Central memory CD8-positive, alpha-beta T cell (primary cell): ENCODE results near the gene TMEM272.

Experiments
- ATAC-seq: fragments of 150-1000 bp; cut with Tn5 transposase; replicated peaks from 2 replicates; pipeline ENCODE4 v1.10.0; 2022; ENCODE audit warnings: mild to moderate bottlenecking, moderate FRiP score, moderate number of reproducible peaks; ENCODE audit not compliant: poor library complexity, severe bottlenecking; ENCODE audit errors: extremely low read depth
- DNase-seq, 2 donors: peaks; one replicate each; pipeline ENCODE4 v3.0.0; 2021; ENCODE audit warnings: low spot score in 2 of 2
- H3K27ac Mint-ChIP-seq: one replicate; pipeline ENCODE4 v1.8.0; 2022; ENCODE audit warnings: low read depth, mild to moderate bottlenecking, moderate library complexity, mixed read lengths
- H3K27me3 Mint-ChIP-seq: one replicate; pipeline ENCODE4 v1.8.0; 2022; ENCODE audit warnings: mixed read lengths
- H3K36me3 Mint-ChIP-seq: one replicate; pipeline ENCODE4 v1.8.0; 2022; ENCODE audit warnings: mild to moderate bottlenecking, moderate library complexity, mixed read lengths; ENCODE audit not compliant: insufficient read depth
- H3K4me1 Mint-ChIP-seq: one replicate; pipeline ENCODE4 v1.8.0; 2022; ENCODE audit warnings: mixed read lengths
- H3K4me3 Mint-ChIP-seq: one replicate; pipeline ENCODE4 v1.8.0; 2022; ENCODE audit warnings: mild to moderate bottlenecking, moderate library complexity, mixed read lengths
- H3K9me3 Mint-ChIP-seq: one replicate; pipeline ENCODE4 v1.8.0; 2022; ENCODE audit warnings: mixed read lengths

Gene TMEM272

DNA sequence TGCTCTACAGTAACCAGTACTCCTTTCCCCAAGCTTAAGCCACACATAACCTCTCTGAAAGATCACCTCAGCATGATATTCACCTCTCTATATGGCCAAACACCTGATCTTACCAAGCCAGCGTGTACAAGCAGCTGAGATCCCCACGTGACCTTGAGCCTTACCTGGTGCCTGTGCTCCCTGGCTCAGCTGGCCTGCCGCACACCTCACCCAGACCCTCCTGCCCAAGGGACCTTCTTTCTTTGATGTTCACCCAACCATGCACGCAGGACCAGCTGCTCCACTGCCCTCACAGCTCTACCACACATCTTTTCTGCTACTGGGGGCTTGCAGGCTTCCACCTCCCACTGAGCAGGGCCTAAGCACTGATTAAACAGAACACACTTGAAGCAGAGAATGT lies 50.0 kb downstream of the TMEM272 start:
- peaks cover 10% of the 10 kb centered on the region for H3K4me1 Mint-ChIP-seq
- peaks cover 7% of the 10 kb centered on the region for H3K36me3 Mint-ChIP-seq
- H3K4me3 Mint-ChIP-seq: no peak overlapping the region
- no peak for ATAC-seq
- no peaks in the 10 kb centered on the region for H3K9me3 Mint-ChIP-seq
- no peak for DNase-seq
- no peaks in the 10 kb centered on the region for H3K27me3 Mint-ChIP-seq
- H3K27ac Mint-ChIP-seq: peak overlapping the region; percentile 54

DNA sequence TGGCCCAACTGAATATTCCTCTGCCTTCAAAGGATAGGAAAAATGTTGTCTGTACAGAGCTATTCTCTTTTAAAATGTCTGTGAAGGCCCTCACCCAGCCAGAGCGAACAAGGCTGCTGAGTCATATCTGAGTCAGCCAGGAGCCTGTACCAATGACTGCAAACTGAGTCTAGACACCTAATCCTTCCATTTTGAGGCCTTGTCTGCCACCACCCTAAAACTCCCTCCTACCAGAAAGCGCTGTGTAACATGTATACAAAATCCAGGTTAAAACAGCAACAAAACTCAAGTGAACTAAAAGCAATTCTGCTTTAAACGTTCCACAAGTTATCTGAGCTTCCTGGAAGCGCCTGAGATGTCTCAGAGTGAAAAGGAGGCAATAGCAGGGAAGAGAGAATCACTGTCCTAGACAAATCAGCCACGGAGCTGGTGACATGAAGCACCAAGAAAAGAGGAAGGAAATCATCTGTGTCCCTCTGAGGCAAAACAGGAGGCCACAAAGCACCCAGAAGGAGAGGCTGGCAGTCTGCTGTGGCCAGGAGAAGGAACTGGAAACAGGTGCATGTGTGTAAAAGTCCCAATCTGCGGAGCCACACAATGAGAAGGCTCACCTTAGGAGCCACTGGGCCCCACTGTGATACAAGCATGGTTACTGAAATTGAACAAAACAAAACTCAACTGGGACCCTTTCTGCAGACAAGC lies 51.3 kb downstream of the TMEM272 start:
- DNase-seq (no peak), ATAC-seq (no peak)
- peaks cover 9% of the 10 kb centered on the region for H3K36me3 Mint-ChIP-seq
- H3K27ac Mint-ChIP-seq: no peak overlapping the region
- H3K4me3 Mint-ChIP-seq: no peak overlapping the region
- peaks cover 6% of the 10 kb centered on the region for H3K4me1 Mint-ChIP-seq
- H3K27me3 Mint-ChIP-seq: no peaks in the 10 kb centered on the region
- no peaks in the 10 kb centered on the region for H3K9me3 Mint-ChIP-seq

DNA sequence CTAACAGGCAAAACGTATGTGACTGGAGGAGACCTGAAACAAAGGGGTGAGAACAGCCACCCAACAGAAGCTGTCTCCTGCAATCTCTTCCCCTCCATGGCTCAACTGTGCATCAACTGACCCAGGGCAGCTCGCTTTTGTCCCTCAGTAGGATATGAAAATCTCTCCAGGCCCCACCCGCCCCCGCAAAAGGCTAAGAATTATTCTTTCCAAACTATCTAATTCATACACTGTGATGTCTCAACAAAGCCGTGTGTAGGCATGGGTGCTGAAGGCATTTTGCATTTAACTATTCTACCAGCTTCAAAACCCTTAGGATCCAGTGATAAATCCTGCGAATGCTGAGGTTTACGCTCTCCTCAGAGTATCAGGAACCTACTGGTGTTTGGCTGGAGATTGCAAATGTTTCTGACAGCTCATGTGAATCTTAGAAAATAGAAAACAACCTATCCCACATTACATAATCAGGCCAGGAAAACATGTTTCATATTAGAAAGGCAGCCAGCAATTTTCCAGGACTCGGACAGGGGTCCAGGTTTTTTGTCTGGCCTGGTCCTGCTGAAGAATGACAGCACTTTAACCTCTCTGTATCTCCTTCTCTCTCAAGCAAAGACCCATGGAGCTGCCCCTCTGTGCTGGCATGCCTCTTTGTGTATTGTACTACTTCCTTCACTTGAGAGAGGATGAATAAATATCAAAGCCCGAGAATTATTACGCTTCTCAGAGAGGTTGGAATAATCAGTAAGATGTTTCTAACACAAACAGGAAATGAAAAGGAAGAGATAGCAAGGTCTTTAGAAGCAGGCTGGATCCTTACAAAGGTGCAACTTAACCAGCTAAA lies 58.3 kb downstream of the TMEM272 start:
- Mint-ChIP-seq H3K4me3 (no peak overlapping the region), H3K36me3 (peaks cover 2% of the 10 kb centered on the region), H3K9me3 (no peaks in the 10 kb centered on the region), H3K27me3 (no peaks in the 10 kb centered on the region), H3K27ac (no peak overlapping the region), H3K4me1 (peaks cover 6% of the 10 kb centered on the region)
- DNase-seq (no peak), ATAC-seq (no peak)

DNA sequence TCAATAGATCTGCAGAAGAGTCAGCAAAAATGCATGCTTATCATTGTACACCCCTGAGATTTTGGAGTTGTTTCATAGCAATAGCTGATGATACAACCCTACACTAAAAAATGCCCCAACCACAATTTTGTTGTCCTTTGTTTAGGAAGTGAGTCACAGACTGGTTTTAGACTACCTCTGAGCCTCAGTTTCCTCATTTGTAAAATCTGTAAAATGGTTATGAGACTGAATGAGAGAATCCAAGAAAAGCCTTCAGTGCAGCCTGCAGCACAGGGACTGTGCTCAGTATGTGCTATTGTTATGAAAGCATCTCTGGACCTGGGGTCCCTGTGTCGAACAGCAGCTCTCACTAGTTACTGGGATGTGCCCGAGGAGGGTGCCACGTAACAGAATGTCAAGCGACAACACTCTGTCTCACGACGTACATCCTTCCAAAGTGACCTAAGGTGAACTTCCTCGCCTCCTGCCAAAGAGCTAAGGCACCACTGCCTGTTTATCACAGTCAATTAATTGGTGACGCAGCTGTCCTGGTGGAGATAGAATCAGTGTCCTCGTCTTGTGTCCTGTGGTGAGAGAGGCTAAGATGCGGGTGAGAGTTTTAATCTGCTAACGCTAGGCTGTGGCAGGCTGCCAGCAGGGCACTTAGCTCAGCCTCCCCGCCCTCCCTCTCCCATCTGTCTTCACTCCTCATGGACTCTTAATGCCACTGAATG lies 59.1 kb downstream of the TMEM272 start:
- no peaks in the 10 kb centered on the region for H3K9me3 Mint-ChIP-seq
- peaks cover 6% of the 10 kb centered on the region for H3K4me1 Mint-ChIP-seq
- DNase-seq (no peak), ATAC-seq (peak; percentile 49)
- peaks cover 2% of the 10 kb centered on the region for H3K36me3 Mint-ChIP-seq
- no peaks in the 10 kb centered on the region for H3K27me3 Mint-ChIP-seq
- no peak overlapping the region for H3K4me3 Mint-ChIP-seq
- no peak overlapping the region for H3K27ac Mint-ChIP-seq

DNA sequence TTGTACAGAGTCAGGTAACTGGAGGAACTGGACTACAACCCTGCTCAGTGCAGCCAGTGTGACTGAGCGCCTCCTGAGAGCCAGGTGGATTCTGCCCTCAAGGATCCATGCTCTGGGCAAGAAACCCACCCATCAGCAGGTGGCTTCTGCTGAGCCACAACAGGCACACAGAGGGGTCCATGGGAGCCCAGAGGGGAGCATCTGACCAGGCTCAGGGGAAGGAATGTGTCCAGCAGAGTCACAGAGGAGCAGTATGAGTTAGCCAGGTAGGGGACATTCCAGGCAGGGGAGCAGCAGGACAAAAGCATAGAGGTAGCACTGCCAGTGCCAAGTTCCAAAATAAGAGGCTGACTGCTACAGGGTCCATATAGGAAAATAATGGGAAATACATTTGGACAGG lies 60.9 kb downstream of the TMEM272 start:
- ATAC-seq: no peak
- H3K9me3 Mint-ChIP-seq: no peaks in the 10 kb centered on the region
- DNase-seq: no peak
- H3K4me3 Mint-ChIP-seq: no peak overlapping the region
- H3K4me1 Mint-ChIP-seq: peaks cover 11% of the 10 kb centered on the region
- H3K27me3 Mint-ChIP-seq: no peaks in the 10 kb centered on the region
- H3K36me3 Mint-ChIP-seq: peaks cover under 1% of the 10 kb centered on the region
- H3K27ac Mint-ChIP-seq: peak overlapping the region; percentile 19

DNA sequence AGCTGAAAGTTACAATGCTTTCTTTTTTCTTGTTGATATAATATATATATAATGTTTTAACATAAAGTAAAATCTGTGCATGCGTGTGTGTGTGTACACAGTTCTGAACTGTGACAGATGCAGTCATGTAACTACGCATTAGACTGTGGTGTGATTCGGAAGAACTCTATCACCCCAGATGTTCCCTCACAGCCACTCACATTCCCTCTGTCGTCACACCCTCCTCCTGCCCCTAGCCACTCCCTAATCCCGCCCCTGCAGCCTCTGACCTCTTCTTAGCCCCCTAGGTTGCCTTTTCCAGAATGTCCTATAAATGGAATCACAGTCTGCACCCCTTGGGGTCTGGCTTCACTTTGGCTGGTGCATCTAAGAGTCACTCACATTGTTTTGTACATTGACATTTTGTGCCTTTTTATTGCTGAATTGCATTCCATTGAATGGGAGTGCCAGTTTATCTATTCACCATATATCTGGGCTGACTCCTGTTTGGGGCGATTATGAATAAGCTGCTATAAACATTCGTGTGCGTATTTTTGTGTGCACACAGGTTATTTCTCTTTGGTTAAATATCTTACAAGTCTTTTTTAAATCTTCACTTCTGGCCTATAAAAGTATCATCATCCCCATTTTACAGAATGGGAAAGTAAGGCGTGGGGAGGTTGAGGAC lies 61.4 kb downstream of the TMEM272 start:
- H3K4me3 Mint-ChIP-seq: no peak overlapping the region
- no peak for DNase-seq
- no peaks in the 10 kb centered on the region for H3K9me3 Mint-ChIP-seq
- H3K27ac Mint-ChIP-seq: peak overlapping the region; percentile 19
- H3K27me3 Mint-ChIP-seq: no peaks in the 10 kb centered on the region
- H3K4me1 Mint-ChIP-seq: peaks cover 11% of the 10 kb centered on the region
- ATAC-seq: no peak
- peaks cover 2% of the 10 kb centered on the region for H3K36me3 Mint-ChIP-seq

DNA sequence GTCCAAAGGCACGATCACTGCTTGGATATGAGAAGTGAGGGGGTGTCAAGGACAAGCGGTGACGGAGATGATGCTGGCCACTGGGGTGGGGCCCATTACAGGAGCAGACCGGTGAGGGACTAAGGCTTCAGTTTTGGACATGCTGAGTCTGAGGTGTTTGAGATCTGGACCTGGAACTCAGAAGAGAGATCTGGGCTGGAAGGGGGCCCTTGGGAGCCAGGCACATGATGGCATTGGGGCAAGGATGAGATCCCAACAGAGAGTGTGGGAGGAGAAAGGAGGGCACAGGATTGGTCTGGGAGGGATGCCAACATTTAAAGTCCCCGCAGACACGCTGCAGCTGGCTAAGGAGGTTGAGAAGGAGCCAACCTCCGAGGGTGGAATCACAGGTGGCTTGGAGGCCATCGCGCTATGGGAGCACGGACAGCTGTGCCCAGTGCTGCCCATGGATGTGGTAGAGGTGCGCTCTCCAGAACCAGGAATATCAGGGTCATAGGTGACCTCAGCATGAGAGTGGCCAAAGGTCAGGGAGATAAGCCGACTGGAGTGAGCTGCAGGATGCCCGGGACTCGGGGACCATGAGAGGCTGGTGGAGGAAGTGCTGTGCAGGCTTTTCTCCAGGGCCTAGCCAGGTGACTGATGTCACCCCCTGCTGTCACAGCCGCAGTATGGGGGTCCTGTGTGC lies 62.8 kb downstream of the TMEM272 start:
- no peaks in the 10 kb centered on the region for H3K9me3 Mint-ChIP-seq
- H3K4me1 Mint-ChIP-seq: peaks cover 11% of the 10 kb centered on the region
- H3K27ac Mint-ChIP-seq: peak overlapping the region; percentile 23
- no peaks in the 10 kb centered on the region for H3K27me3 Mint-ChIP-seq
- DNase-seq (no peak), ATAC-seq (no peak)
- peaks cover 2% of the 10 kb centered on the region for H3K36me3 Mint-ChIP-seq
- no peak overlapping the region for H3K4me3 Mint-ChIP-seq

DNA sequence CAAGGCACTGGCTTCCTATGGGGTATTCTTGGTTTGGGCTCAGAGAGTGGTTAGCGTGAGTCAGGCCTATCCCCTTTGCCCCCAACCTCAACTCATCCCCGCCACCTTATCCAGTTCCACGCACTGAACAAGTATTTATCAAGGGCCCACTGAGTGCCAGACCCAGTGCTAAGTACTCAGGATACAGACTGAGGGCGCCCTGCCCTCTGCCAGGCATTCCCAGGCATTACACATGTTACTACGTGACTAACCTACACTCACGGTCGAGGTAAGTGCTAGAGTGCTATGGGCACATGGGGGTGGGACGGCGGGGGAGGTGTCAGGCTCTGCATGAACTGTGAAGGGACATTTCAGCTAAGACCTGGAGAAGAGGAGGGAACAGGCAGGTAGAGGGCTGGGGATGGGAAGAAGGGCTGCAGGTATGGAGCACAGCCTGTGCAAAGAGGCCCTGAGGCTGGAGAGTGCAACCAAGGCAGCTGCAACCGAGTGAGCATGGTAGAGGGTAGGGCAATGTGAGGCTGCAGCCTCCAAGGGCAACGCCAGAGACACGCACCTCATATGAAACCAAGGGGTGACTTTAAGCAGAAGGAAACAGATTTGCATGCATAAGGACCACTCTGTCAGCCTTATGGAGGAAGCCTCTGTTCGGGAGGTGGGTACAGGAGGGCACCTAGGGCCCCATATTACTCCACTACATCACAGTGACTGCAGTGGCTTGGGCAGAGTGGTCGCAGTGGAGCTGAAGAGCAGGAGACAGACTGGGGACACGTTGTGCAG lies 63.5 kb downstream of the TMEM272 start:
- Mint-ChIP-seq H3K9me3 (no peaks in the 10 kb centered on the region), H3K27me3 (no peaks in the 10 kb centered on the region), H3K36me3 (peaks cover 2% of the 10 kb centered on the region), H3K4me1 (peaks cover 11% of the 10 kb centered on the region), H3K27ac (peak overlapping the region; percentile 10), H3K4me3 (no peak overlapping the region)
- DNase-seq (no peak), ATAC-seq (no peak)

DNA sequence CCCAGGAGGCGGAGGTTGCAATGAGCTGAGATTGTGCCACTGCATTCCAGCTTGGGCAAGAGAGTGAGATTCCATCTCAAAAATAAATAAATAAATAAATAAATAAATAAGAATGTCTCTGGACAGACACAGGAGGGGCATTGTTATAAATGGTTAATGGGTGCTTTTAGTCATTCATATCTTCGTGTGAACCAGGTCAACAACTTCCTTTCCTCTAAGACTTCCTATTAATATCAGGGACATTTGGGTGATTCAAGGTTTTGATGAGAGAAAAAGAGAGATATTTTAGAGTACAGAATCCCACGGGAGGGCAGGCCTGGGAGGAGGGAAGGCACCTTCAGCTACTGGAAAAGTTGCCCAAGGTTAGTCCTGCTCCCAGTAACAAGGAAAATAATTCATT lies 64.9 kb downstream of the TMEM272 start:
- Mint-ChIP-seq H3K4me1 (peaks cover 11% of the 10 kb centered on the region), H3K9me3 (no peaks in the 10 kb centered on the region), H3K4me3 (no peak overlapping the region), H3K36me3 (peaks cover 2% of the 10 kb centered on the region), H3K27me3 (no peaks in the 10 kb centered on the region), H3K27ac (no peak overlapping the region)
- no peak for ATAC-seq
- no peak for DNase-seq

DNA sequence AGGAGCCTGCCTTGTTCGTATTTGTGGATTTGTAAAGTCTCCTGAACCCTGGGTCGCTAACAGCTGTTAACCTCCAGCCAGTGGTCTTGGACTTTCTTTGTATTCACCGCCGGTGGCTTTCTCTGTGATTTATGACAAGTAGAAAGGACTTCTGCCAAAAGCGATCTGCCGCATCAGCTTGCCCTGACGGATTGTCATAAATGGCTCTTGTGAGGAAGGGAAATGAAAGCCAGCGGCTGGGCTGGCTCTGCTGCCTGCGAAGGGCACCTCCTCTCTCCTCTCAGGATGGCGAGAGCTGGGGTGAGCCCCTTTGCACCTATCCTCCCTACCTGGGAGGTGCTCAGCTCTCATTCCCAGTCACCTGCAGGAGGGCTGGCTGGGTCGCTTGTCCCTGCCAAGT lies 66.6 kb downstream of the TMEM272 start:
- Mint-ChIP-seq H3K9me3 (no peaks in the 10 kb centered on the region), H3K27ac (no peak overlapping the region), H3K27me3 (no peaks in the 10 kb centered on the region), H3K4me1 (peaks cover 5% of the 10 kb centered on the region), H3K36me3 (peaks cover 4% of the 10 kb centered on the region), H3K4me3 (no peak overlapping the region)
- ATAC-seq (no peak), DNase-seq (no peak)

DNA sequence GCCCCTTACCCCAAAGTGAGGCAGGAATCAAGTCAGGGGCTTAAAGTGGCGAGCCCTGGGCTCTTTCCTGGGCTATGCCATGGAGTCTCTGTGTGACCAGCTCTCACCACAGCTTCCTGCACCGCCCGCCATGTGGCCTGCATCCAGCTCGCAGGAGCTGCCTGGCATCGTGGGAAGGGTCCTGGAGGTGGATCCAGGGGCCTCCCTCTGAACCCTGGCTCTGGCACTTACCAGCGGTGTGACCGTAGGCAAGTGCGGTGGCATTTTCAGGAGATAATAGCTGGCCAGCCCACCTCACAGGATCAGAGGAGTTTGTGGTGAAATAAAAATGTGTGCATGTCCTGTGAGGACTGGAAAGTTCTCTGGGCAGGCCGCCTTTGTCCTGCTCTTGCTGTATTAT lies 67.1 kb downstream of the TMEM272 start:
- no peaks in the 10 kb centered on the region for H3K9me3 Mint-ChIP-seq
- H3K36me3 Mint-ChIP-seq: peaks cover 4% of the 10 kb centered on the region
- H3K4me1 Mint-ChIP-seq: peaks cover 5% of the 10 kb centered on the region
- H3K27me3 Mint-ChIP-seq: no peaks in the 10 kb centered on the region
- DNase-seq (no peak), ATAC-seq (no peak)
- no peak overlapping the region for H3K4me3 Mint-ChIP-seq
- H3K27ac Mint-ChIP-seq: no peak overlapping the region
